PC-3 (cell line): ENCODE data around the gene ASCC3. TPM values are rescaled to one million over a fixed set of nuclear protein-coding genes. Genes with fewer than 3 reads are reported as not detected.

Experiments
- ATAC-seq: fragments of 200-7000 bp; cut with Tn5 transposase; 2 replicates; pipeline ENCODE4 v1.9.1; 2020; ENCODE audit warnings: mild to moderate bottlenecking, moderate library complexity
- BruUV-seq: library from RNA; stranded (reverse); fragments of 400-500 nt; replicated peaks from 2 replicates; lab custom pipeline; 2021; lab: Mats Ljungman, UMichigan
- CTCF ChIA-PET: fragments of 300-600 bp; sonication (Branson Sonifier 250); formaldehyde crosslinking; loops from one replicate; lab custom pipeline; 2022; ENCODE audit warnings: antibody characterized with exemption; lab: Charles Lee
- POLR2A ChIA-PET: fragments of 300-600 bp; sonication (Branson Sonifier 250); formaldehyde crosslinking; loops from one replicate; lab custom pipeline; 2022; ENCODE audit warnings: antibody characterized with exemption; ENCODE audit not compliant: unreplicated experiment; lab: Charles Lee
- DNase-seq: peaks from one replicate; pipeline ENCODE4 v3.0.0-alpha.2; 2015
- H2AFZ ChIP-seq: fragments of 300-600 bp; sonication (generic); 2 replicates; pipeline ENCODE4 v1.6.0; 2016; ENCODE audit warnings: antibody characterized with exemption, low read length
- H3F3A ChIP-seq: fragments of 300-600 bp; sonication (generic); one replicate; pipeline ENCODE4 v1.6.0; 2017; ENCODE audit warnings: antibody characterized with exemption, low read length, control low read depth, mild to moderate bottlenecking; ENCODE audit not compliant: unreplicated experiment
- H3K27ac ChIP-seq: fragments of 300-600 bp; sonication (generic); 2 replicates; pipeline ENCODE4 v1.5.1; 2016; ENCODE audit warnings: mild to moderate bottlenecking, low read length
- H3K27me3 ChIP-seq: fragments of 300-600 bp; sonication (generic); 2 replicates; pipeline ENCODE4 v1.6.1; 2016; ENCODE audit warnings: low read length, mixed read lengths
- H3K36me3 ChIP-seq: fragments of 300-600 bp; sonication (generic); 2 replicates; pipeline ENCODE4 v1.6.1; 2016; ENCODE audit warnings: low read depth, mixed run types, low read length, mixed read lengths
- H3K4me1 ChIP-seq: fragments of 300-600 bp; sonication (generic); 2 replicates; pipeline ENCODE4 v1.5.1; 2016; ENCODE audit warnings: low read length; ENCODE audit not compliant: insufficient read depth
- H3K4me2 ChIP-seq: fragments of 300-600 bp; sonication (generic); 2 replicates; pipeline ENCODE4 v1.6.0; 2016; ENCODE audit warnings: low read length
- H3K4me3 ChIP-seq: fragments of 300-600 bp; sonication (generic); 2 replicates; pipeline ENCODE4 v1.5.1; 2016; ENCODE audit warnings: mild to moderate bottlenecking, low read length, mixed read lengths
- H3K79me2 ChIP-seq: fragments of 300-600 bp; sonication (generic); 2 replicates; pipeline ENCODE4 v1.6.1; 2017; ENCODE audit warnings: low read length, mixed read lengths
- H3K9ac ChIP-seq: fragments of 300-600 bp; sonication (generic); 2 replicates; pipeline ENCODE4 v1.6.0; 2016; ENCODE audit warnings: mild to moderate bottlenecking, low read length
- H3K9me2 ChIP-seq: fragments of 300-600 bp; sonication (generic); replicated peaks from 2 replicates; pipeline ENCODE4 v1.6.1; 2016; ENCODE audit warnings: mixed run types, low read length, mixed read lengths
- H3K9me3 ChIP-seq: fragments of 300-600 bp; sonication (generic); 2 replicates; pipeline ENCODE4 v1.6.1; 2016; ENCODE audit warnings: low read length, mixed read lengths
- H4K20me1 ChIP-seq: fragments of 300-600 bp; sonication (generic); 2 replicates; pipeline ENCODE4 v1.6.1; 2016; ENCODE audit warnings: low read length, mixed read lengths
- CTCF ChIP-seq: fragments of 300-600 bp; sonication (generic); conservative IDR thresholded peaks from 2 replicates; pipeline ENCODE4 v1.5.1; 2017; ENCODE audit warnings: antibody characterized with exemption, low read depth, mild to moderate bottlenecking, low read length
- EZH2 ChIP-seq: fragments of 300-600 bp; sonication (generic); IDR thresholded peaks from one replicate; pipeline ENCODE4 v1.6.1; 2017; ENCODE audit warnings: antibody characterized with exemption, mild to moderate bottlenecking, low read length; ENCODE audit not compliant: unreplicated experiment
- EZH2phosphoT487 ChIP-seq: fragments of 300-600 bp; sonication (generic); IDR thresholded peaks from 2 replicates; pipeline ENCODE4 v1.6.1; 2018; ENCODE audit warnings: mild to moderate bottlenecking, antibody characterized with exemption, low read length, borderline replicate concordance
- intact Hi-C: fragments of 100-400 bp; cut with micrococcal nuclease; formaldehyde crosslinking; loops from 2 replicates; pipeline ENCODE4 v1.9.0; 2023
- total RNA-seq: library from RNA; depleted of rRNA; stranded (reverse); fragments of >200 nt; gene quantifications from 2 replicates; pipeline ENCODE4 v1.2.3, GENCODE V29; 2014

ASCC3 gene
- total RNA-seq, 1 experiment from 2014 or later = 27.7 TPM

- Histone ChIP-seq H3F3A (no peaks in the 10 kb centered on the region), H3K79me2 (no peaks in the 10 kb centered on the region), H4K20me1 (no peaks in the 10 kb centered on the region), H3K9me2 (no peaks in the 10 kb centered on the region), H3K27ac (no peak overlapping the region), H3K4me1 (no peaks in the 10 kb centered on the region), H3K4me3 (no peak overlapping the region), H3K9ac (no peak overlapping the region), H2AFZ (no peak overlapping the region), H3K36me3 (no peaks in the 10 kb centered on the region), H3K4me2 (no peak overlapping the region), H3K27me3 (no peaks in the 10 kb centered on the region), H3K9me3 (no peaks in the 10 kb centered on the region)
- no peak for DNase-seq
- no peak for ATAC-seq
- no peak for TF ChIP-seq EZH2
- TF ChIP-seq CTCF = no peak
- TF ChIP-seq EZH2phosphoT487 = no peak
- no TSS peak for BruUV-seq
- intact Hi-C loops = no loop called here
- ChIA-PET CTCF (interaction anchor here (0.5 kb wide), 1 partner anchor 556 kb away, joined by 3 read pairs; no protein-coding TSS in a partner anchor), POLR2A (no interaction called here)
These were observed 20.5 kb upstream of the ASCC3 start for GRCh38 chr6:100901582-100901981.

GRCh38 chr6:100899202-100899601 is 18.1 kb upstream of the ASCC3 start:
- ChIA-PET CTCF (no interaction called here), POLR2A (no interaction called here)
- H3K4me1 ChIP-seq = no peaks in the 10 kb centered on the region
- H3K27me3 ChIP-seq = no peaks in the 10 kb centered on the region
- no peaks in the 10 kb centered on the region for H3K9me2 ChIP-seq
- no peaks in the 10 kb centered on the region for H3F3A ChIP-seq
- ATAC-seq (no peak), DNase-seq (no peak)
- no TSS peak for BruUV-seq
- H3K4me2 ChIP-seq = no peak overlapping the region
- no peak overlapping the region for H3K9ac ChIP-seq
- no peak overlapping the region for H3K4me3 ChIP-seq
- H3K9me3 ChIP-seq = no peaks in the 10 kb centered on the region
- H4K20me1 ChIP-seq = no peaks in the 10 kb centered on the region
- no peak overlapping the region for H2AFZ ChIP-seq
- no peak overlapping the region for H3K27ac ChIP-seq
- no peaks in the 10 kb centered on the region for H3K36me3 ChIP-seq
- TF ChIP-seq CTCF (no peak), EZH2phosphoT487 (no peak), EZH2 (no peak)
- intact Hi-C loops = no loop called here
- H3K79me2 ChIP-seq = no peaks in the 10 kb centered on the region

GRCh38 chr6:100897671-100898070 is 16.5 kb upstream of the ASCC3 start:
- Histone ChIP-seq H3K9me2 (no peaks in the 10 kb centered on the region), H3K36me3 (no peaks in the 10 kb centered on the region), H3K9me3 (no peaks in the 10 kb centered on the region), H3K4me3 (no peak overlapping the region), H4K20me1 (no peaks in the 10 kb centered on the region), H3F3A (no peaks in the 10 kb centered on the region), H3K27ac (no peak overlapping the region), H2AFZ (no peak overlapping the region), H3K4me1 (no peaks in the 10 kb centered on the region), H3K9ac (no peak overlapping the region), H3K4me2 (no peak overlapping the region), H3K27me3 (no peaks in the 10 kb centered on the region), H3K79me2 (no peaks in the 10 kb centered on the region)
- DNase-seq = no peak
- BruUV-seq = no TSS peak
- POLR2A ChIA-PET = no interaction called here
- intact Hi-C loops = no loop called here
- ATAC-seq = no peak
- no peak for TF ChIP-seq EZH2phosphoT487
- no peak for TF ChIP-seq EZH2
- no peak for TF ChIP-seq CTCF
- CTCF ChIA-PET = no interaction called here
